ENCODE results near the gene SLC17A3.

DNA sequence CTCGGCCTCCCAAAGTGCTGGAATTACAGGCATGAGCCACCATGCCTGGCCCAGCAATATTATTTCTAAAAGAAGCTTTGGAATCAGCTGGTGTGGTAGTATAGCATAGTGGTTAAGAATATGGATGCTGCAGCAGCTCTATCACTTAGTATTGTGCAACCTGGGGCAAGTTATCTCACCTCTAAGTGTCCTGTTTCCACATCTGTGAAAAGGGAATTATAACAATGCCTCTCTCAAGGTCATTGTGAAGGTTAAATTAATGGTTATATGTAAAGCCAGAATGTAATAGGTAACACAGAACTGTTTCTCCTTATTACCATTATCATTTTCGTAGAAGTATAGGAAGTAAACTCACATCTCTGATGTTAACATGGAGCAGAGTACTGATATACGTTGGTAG is 42.3 kb upstream of the SLC17A3 start:
- TF ChIP-seq, protein P1, sequence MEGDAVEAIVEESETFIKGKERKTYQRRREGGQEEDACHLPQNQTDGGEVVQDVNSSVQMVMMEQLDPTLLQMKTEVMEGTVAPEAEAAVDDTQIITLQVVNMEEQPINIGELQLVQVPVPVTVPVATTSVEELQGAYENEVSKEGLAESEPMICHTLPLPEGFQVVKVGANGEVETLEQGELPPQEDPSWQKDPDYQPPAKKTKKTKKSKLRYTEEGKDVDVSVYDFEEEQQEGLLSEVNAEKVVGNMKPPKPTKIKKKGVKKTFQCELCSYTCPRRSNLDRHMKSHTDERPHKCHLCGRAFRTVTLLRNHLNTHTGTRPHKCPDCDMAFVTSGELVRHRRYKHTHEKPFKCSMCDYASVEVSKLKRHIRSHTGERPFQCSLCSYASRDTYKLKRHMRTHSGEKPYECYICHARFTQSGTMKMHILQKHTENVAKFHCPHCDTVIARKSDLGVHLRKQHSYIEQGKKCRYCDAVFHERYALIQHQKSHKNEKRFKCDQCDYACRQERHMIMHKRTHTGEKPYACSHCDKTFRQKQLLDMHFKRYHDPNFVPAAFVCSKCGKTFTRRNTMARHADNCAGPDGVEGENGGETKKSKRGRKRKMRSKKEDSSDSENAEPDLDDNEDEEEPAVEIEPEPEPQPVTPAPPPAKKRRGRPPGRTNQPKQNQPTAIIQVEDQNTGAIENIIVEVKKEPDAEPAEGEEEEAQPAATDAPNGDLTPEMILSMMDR (IDR thresholded peaks at IDR 0.05; ENCODE audit: low read depth, low read length): no peak
- TF ChIP-seq POLR2A (IDR thresholded peaks at IDR 0.05; ENCODE audit: extremely low read depth, insufficient read length): no peak
- TF ChIP-seq, protein P2, sequence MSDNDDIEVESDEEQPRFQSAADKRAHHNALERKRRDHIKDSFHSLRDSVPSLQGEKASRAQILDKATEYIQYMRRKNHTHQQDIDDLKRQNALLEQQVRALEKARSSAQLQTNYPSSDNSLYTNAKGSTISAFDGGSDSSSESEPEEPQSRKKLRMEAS (IDR thresholded peaks at IDR 0.05; ENCODE audit: low read depth, low read length): no peak
